NB4 (cell line): ENCODE data around the gene KAZN.

Source experiments
- CTCF ChIP-seq: IDR thresholded peaks from one replicate; pipeline ENCODE4 v1.5.1; 2012; ENCODE audit warnings: low read depth, low read length
- POLR2A ChIP-seq: IDR thresholded peaks from 2 replicates; pipeline ENCODE4 v1.6.1; 2011; ENCODE audit warnings: mild to moderate bottlenecking; ENCODE audit not compliant: insufficient read length; ENCODE audit errors: extremely low read depth

DNA sequence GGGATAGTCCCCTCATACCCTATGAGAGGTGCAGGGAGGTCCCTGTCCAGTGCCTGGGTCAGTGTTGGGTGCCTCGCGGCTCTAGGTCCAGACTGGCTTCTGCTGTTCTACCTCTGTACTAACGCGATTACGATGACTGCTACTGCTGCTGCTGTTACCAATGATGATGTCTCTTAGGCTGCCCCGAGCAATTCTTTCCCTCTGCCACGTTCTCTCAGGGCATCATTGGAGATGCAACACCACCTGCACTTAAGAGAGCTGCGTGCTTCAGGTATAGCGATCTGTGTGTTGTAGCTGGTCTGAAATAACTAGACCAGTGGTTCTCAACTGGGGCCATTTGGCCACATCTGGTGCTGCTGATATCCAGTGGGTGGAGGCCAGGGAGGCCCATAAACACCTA is 36.9 kb downstream of the KAZN start:
- TF ChIP-seq CTCF = no peak
- TF ChIP-seq POLR2A = no peak
